T-cell (primary cell): Measurements from ENCODE around the gene POLR3B. TPM values are rescaled to one million over a fixed set of nuclear protein-coding genes. Genes with fewer than 3 reads are reported as not detected.
"Not testable (repeated sequence)": the region's sequence is repeated elsewhere in the genome, so short reads cannot be mapped to it uniquely, and the experiment has no call there.

Source experiments
- ATAC-seq, 4 experiments: fragments of 200-7000 bp in 3 of 4; fragments of 150-1000 bp in 1 of 4; cut with Tn5 transposase; replicated peaks in 1 of 4; 1 replicate in 3 of 4; 2 replicates in 1 of 4; pipeline ENCODE4 v1.10.0; 2021; ENCODE audit warnings: moderate library complexity in 3 of 4, mild to moderate bottlenecking in 2 of 4, moderate number of reproducible peaks in 1 of 4
- CTCF ChIA-PET, 2 donors: fragments of 300-600 bp; sonication (Branson Sonifier 250); formaldehyde crosslinking; loops; one replicate each; lab custom pipeline; 2022; ENCODE audit warnings: antibody characterized with exemption in 2 of 2; lab: Charles Lee
- POLR2A ChIA-PET, 2 donors: fragments of 300-600 bp; sonication (Branson Sonifier 250); formaldehyde crosslinking; loops; one replicate each; lab custom pipeline; 2022; ENCODE audit warnings: antibody characterized with exemption in 2 of 2; lab: Charles Lee
- DNase-seq, 35 experiments: peaks; one replicate each; pipeline versions ENCODE4 v3.0.0 to v3.0.0-alpha.2; 2013 to 2023
- H3K27ac ChIP-seq: one replicate; pipeline ENCODE4 v1.5.1; 2013; ENCODE audit warnings: low read length
- H3K27me3 ChIP-seq, 2 experiments: replicated peaks in 1 of 2; 1 replicate in 1 of 2; 2 replicates in 1 of 2; pipeline versions ENCODE4 v1.6.1 to v1.7.0; 2013; ENCODE audit warnings: low read length in 1 of 2, mixed read lengths in 1 of 2; ENCODE audit not compliant: control insufficient read depth in 2 of 2, insufficient read depth in 2 of 2; ENCODE audit errors: extremely low read depth in 1 of 2
- H3K36me3 ChIP-seq, 2 donors: 1 replicate in 1 of 2; 2 replicates in 1 of 2; pipeline versions ENCODE4 v1.6.1 to v1.7.0; 2013; ENCODE audit warnings: low read length in 1 of 2; ENCODE audit not compliant: control insufficient read depth in 2 of 2, insufficient read depth in 1 of 2; ENCODE audit errors: extremely low read depth in 1 of 2
- H3K4me1 ChIP-seq, 2 experiments: 1 replicate in 1 of 2; 2 replicates in 1 of 2; pipeline versions ENCODE4 v1.6.1 to v1.7.0; 2013; ENCODE audit warnings: low read length in 2 of 2, mixed read lengths in 1 of 2; ENCODE audit not compliant: insufficient read depth in 2 of 2, control insufficient read depth in 1 of 2; ENCODE audit errors: extremely low read depth in 1 of 2
- H3K4me3 ChIP-seq, 2 donors: 1 replicate in 1 of 2; 2 replicates in 1 of 2; pipeline versions ENCODE4 v1.5.1 to v1.7.0; 2013; ENCODE audit warnings: mild to moderate bottlenecking in 2 of 2, low read length in 1 of 2, moderate library complexity in 1 of 2; ENCODE audit not compliant: control insufficient read depth in 1 of 2; ENCODE audit errors: extremely low read depth in 1 of 2
- H3K9me3 ChIP-seq: 2 replicates; pipeline ENCODE4 v1.7.0; 2013
- H3K27ac Mint-ChIP-seq, 2 donors: one replicate each; pipeline ENCODE4 v1.8.0; 2020 to 2021; ENCODE audit warnings: mild to moderate bottlenecking in 2 of 2, mixed read lengths in 2 of 2
- H3K27me3 Mint-ChIP-seq, 2 donors: one replicate each; pipeline ENCODE4 v1.8.0; 2021 to 2022; ENCODE audit warnings: mixed read lengths in 2 of 2
- H3K36me3 Mint-ChIP-seq: one replicate; pipeline ENCODE4 v1.8.0; 2021; ENCODE audit warnings: mixed read lengths
- H3K4me1 Mint-ChIP-seq, 3 donors: one replicate each; pipeline ENCODE4 v1.8.0; 2020 to 2022; ENCODE audit warnings: mixed read lengths in 3 of 3, mild to moderate bottlenecking in 1 of 3
- H3K4me3 Mint-ChIP-seq, 3 donors: one replicate each; pipeline ENCODE4 v1.8.0; 2020 to 2022; ENCODE audit warnings: mild to moderate bottlenecking in 3 of 3, mixed read lengths in 3 of 3, moderate library complexity in 3 of 3
- H3K9me3 Mint-ChIP-seq, 3 donors: one replicate each; pipeline ENCODE4 v1.8.0; 2020 to 2022; ENCODE audit warnings: mixed read lengths in 3 of 3
- WGBS: methylation state at CpG from one replicate; pipeline ENCODE4 v1.1.5; 2013; ENCODE audit warnings: missing lambda C conversion rate; ENCODE audit not compliant: insufficient coverage; 5-methylcytosine and 5-hydroxymethylcytosine counted together
- total RNA-seq, 35 experiments: library from RNA in 6 of 35; stranded (reverse) in 6 of 35; fragments of 120-200 nt in 1 of 35; gene quantifications; one replicate each; pipeline versions ENCODE4 v1.2.1 to v1.2.4 and lab custom pipeline; 2013 to 2026

The POLR3B gene
- total RNA-seq, 5 donors from 2014 or later (not counting 1 experiment from before 2014, with no cell fraction given) = 6.3 to 8.4 (median 7.0) TPM

DNA sequence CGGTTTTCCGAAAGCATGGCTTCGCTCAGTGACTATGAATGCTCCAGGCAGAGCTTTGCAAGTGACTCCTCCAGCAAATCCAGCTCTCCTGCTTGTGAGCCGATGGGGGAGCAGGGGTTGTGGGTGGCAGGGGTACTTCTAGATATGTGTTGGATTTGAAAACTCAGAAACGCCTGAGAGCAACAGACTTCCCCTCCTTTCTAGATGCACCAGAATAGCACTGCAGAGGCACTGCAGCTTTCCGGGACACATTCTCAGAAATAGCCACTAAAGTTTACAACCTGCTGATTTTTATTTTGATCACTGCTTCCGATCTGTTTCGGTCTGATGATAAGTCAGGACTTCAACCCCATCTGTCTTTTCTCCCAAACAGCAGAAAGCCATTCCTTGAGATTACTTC, 46.4 kb upstream of the POLR3B start:
- no peaks in the 10 kb centered on the region for H3K27me3 ChIP-seq
- no peak overlapping the region for H3K4me3 ChIP-seq
- ATAC-seq = no peak
- 79% methylated on average over 3 of the region's 8 CpGs for WGBS
- no peak for DNase-seq
- peaks cover 53 to 65% (median 60%) of the 10 kb centered on the region in 3 donors for H3K4me1 Mint-ChIP-seq
- no peak overlapping the region for H3K27ac ChIP-seq
- peak overlapping the region in 1 of 2 donors; percentile 13 for H3K27ac Mint-ChIP-seq
- peaks cover 6 to 11% of the 10 kb centered on the region in 2 experiments for H3K4me1 ChIP-seq
- H3K9me3 Mint-ChIP-seq = no peaks in the 10 kb centered on the region
- H3K27me3 Mint-ChIP-seq = no peaks in the 10 kb centered on the region
- H3K4me3 Mint-ChIP-seq = no peak overlapping the region
- no peaks in the 10 kb centered on the region for H3K9me3 ChIP-seq
- H3K36me3 ChIP-seq = peaks cover 0 to 52% of the 10 kb centered on the region in 2 donors
- CTCF ChIA-PET = no interaction called here
- peaks cover 48% of the 10 kb centered on the region for H3K36me3 Mint-ChIP-seq
- POLR2A ChIA-PET = interaction anchor here (0.6 to 0.7 kb wide), 2 partner anchors 10 to 62 kb away, joined by 3 read pairs; no protein-coding TSS in a partner anchor

GRCh38 chr12:106313413-106313812, 44.1 kb upstream of the POLR3B start:
- H3K27ac ChIP-seq, H3K27ac Mint-ChIP-seq, POLR2A ChIA-PET, ATAC-seq, H3K4me3 ChIP-seq, DNase-seq, H3K4me3 Mint-ChIP-seq, H3K27me3 ChIP-seq, H3K9me3 Mint-ChIP-seq, H3K27me3 Mint-ChIP-seq, H3K9me3 ChIP-seq: not testable (repeated sequence)
- WGBS = no CpG with 5 or more reads among the region's 4 CpGs
- CTCF ChIA-PET = interaction anchor here in 1 of 2 donors (1.0 kb wide), 1 partner anchor 10 kb away, joined by 3 read pairs; no protein-coding TSS in a partner anchor
- peaks cover 39 to 47% (median 42%) of the 10 kb centered on the region in 3 donors for H3K4me1 Mint-ChIP-seq
- Histone ChIP-seq H3K4me1 (peaks cover 0 to 11% of the 10 kb centered on the region in 2 experiments), H3K36me3 (peaks cover 6 to 67% of the 10 kb centered on the region in 2 donors)
- peaks cover 59% of the 10 kb centered on the region for H3K36me3 Mint-ChIP-seq

- Histone ChIP-seq H3K36me3 (peaks cover 6 to 70% of the 10 kb centered on the region in 2 donors), H3K27ac (no peak overlapping the region), H3K27me3 (no peaks in the 10 kb centered on the region), H3K4me1 (peaks cover 0 to 6% of the 10 kb centered on the region in 2 experiments), H3K9me3 (no peaks in the 10 kb centered on the region), H3K4me3 (no peak overlapping the region)
- POLR2A ChIA-PET = no interaction called here
- Mint-ChIP-seq H3K4me3 (no peak overlapping the region), H3K4me1 (peaks cover 24 to 29% (median 25%) of the 10 kb centered on the region in 3 donors), H3K36me3 (peaks cover 60% of the 10 kb centered on the region), H3K27ac (no peak overlapping the region), H3K27me3 (no peaks in the 10 kb centered on the region), H3K9me3 (no peaks in the 10 kb centered on the region)
- WGBS = 100% methylated on average over 2 of the region's 4 CpGs
- CTCF ChIA-PET = no interaction called here
- DNase-seq (no peak), ATAC-seq (no peak)
Measured at GRCh38 chr12:106315523-106315922, 42.0 kb upstream of the POLR3B start.

- Mint-ChIP-seq H3K27me3 (no peaks in the 10 kb centered on the region), H3K4me3 (no peak overlapping the region), H3K9me3 (no peaks in the 10 kb centered on the region), H3K4me1 (peaks cover 11 to 19% (median 15%) of the 10 kb centered on the region in 3 donors), H3K27ac (peak overlapping the region in 1 of 2 donors; percentile 2), H3K36me3 (peaks cover 65% of the 10 kb centered on the region)
- Histone ChIP-seq H3K27ac (no peak overlapping the region), H3K9me3 (no peaks in the 10 kb centered on the region), H3K27me3 (no peaks in the 10 kb centered on the region), H3K4me1 (no peaks in the 10 kb centered on the region), H3K4me3 (no peak overlapping the region), H3K36me3 (peaks cover 6 to 81% of the 10 kb centered on the region in 2 donors)
- WGBS = 98% methylated on average over 6 of the region's 6 CpGs
- POLR2A ChIA-PET = no interaction called here
- DNase-seq (no peak), ATAC-seq (no peak)
- CTCF ChIA-PET = interaction anchor here in 1 of 2 donors (0.6 kb wide), 1 partner anchor 10 kb away, joined by 3 read pairs; no protein-coding TSS in a partner anchor
Measured at GRCh38 chr12:106317406-106318082, 40.0 kb upstream of the POLR3B start.

GRCh38 chr12:106321139-106321850, 36.3 kb upstream of the POLR3B start:
- ATAC-seq (no peak), DNase-seq (no peak)
- Histone ChIP-seq H3K27ac (no peak overlapping the region), H3K4me3 (no peak overlapping the region), H3K9me3 (no peaks in the 10 kb centered on the region), H3K4me1 (no peaks in the 10 kb centered on the region), H3K27me3 (no peaks in the 10 kb centered on the region), H3K36me3 (peaks cover 11 to 85% of the 10 kb centered on the region in 2 donors)
- H3K36me3 Mint-ChIP-seq = peaks cover 71% of the 10 kb centered on the region
- no peak overlapping the region for H3K4me3 Mint-ChIP-seq
- H3K9me3 Mint-ChIP-seq = no peaks in the 10 kb centered on the region
- H3K27ac Mint-ChIP-seq = no peak overlapping the region
- 100% methylated on average over 4 of the region's 7 CpGs for WGBS
- POLR2A ChIA-PET = interaction anchor here (0.6 to 0.7 kb wide), 2 partner anchors 15 to 172 kb away, joined by 3 to 7 read pairs; no protein-coding TSS in a partner anchor
- CTCF ChIA-PET = interaction anchor here (0.6 to 0.7 kb wide), 2 partner anchors 11 to 16 kb away, joined by 3 read pairs; no protein-coding TSS in a partner anchor
- H3K27me3 Mint-ChIP-seq = no peaks in the 10 kb centered on the region
- H3K4me1 Mint-ChIP-seq = peaks cover 12 to 27% (median 18%) of the 10 kb centered on the region in 3 donors

DNA sequence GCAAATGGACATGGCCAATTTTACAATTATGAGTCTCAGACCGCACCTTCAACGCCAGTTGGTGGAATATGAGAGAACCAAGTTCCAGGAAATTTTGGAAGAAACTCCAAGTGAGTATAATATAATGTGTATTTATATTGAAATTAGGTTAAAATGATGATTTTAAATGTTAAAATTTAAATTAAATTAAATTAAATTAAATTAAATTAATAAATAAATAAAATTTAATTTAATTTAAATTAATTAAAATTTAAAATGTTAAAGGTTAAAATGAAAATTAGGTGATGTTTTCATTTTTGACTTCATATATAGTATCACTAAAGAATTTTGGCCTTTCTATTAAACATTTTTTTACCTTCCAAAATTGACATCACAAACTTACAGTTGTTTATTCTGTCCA, 34.0 kb upstream of the POLR3B start:
- Mint-ChIP-seq H3K4me1 (peaks cover 10 to 23% (median 13%) of the 10 kb centered on the region in 3 donors), H3K27ac (no peak overlapping the region), H3K27me3 (no peaks in the 10 kb centered on the region), H3K4me3 (no peak overlapping the region), H3K36me3 (peaks cover 70% of the 10 kb centered on the region), H3K9me3 (no peaks in the 10 kb centered on the region)
- no peaks in the 10 kb centered on the region for H3K4me1 ChIP-seq
- no CpG with 5 or more reads among the region's 2 CpGs for WGBS
- peaks cover 5 to 84% of the 10 kb centered on the region in 2 donors for H3K36me3 ChIP-seq
- ChIA-PET POLR2A (no interaction called here), CTCF (no interaction called here)
- H3K27me3 ChIP-seq = no peaks in the 10 kb centered on the region
- no peak overlapping the region for H3K4me3 ChIP-seq
- no peak overlapping the region for H3K27ac ChIP-seq
- H3K9me3 ChIP-seq = no peaks in the 10 kb centered on the region
- DNase-seq (no peak), ATAC-seq (no peak)
